GM12878 (cell line): Measurements from ENCODE around the gene COPS3. TPM values are rescaled to one million over a fixed set of nuclear protein-coding genes. Genes with fewer than 3 reads are reported as not detected.

Experiments used
- ATAC-seq: fragments of 200-7000 bp; cut with Tn5 transposase; 3 replicates; pipeline ENCODE4 v1.9.1; 2020; ENCODE audit warnings: mild to moderate bottlenecking, moderate library complexity
- BruUV-seq: library from RNA; stranded (reverse); fragments of 400-500 nt; replicated peaks from 2 replicates; lab custom pipeline; 2021; lab: Mats Ljungman, UMichigan
- CTCF ChIA-PET: fragments of 300-600 bp; sonication (Branson Sonifier 250); formaldehyde crosslinking; extraction: SDS; loops from one replicate; lab custom pipeline; 2021; ENCODE audit warnings: inconsistent platforms; lab: Yijun Ruan, JAX
- POLR2A ChIA-PET: fragments of 350-600 bp; formaldehyde crosslinking; extraction: SDS; loops from one replicate; lab custom pipeline; 2021; ENCODE audit warnings: inconsistent platforms; lab: Charles Lee
- RAD21 ChIA-PET: fragments of 300-600 bp; sonication (Branson Sonifier 250); formaldehyde crosslinking; loops from one replicate; lab custom pipeline; 2023; ENCODE audit warnings: antibody characterized with exemption; ENCODE audit not compliant: unreplicated experiment; lab: Charles Lee
- SMC1A ChIA-PET: fragments of 300-600 bp; sonication (Branson Sonifier 250); formaldehyde crosslinking; loops from one replicate; lab custom pipeline; 2023; ENCODE audit not compliant: unreplicated experiment, uncharacterized antibody; lab: Charles Lee
- DNase-seq: peaks from one replicate; pipeline ENCODE4 v3.0.0-alpha.2; 2011; ENCODE audit warnings: low read depth, low spot score
- FAIRE-seq: peaks from 3 replicates; lab custom pipeline; 2011; peaks lifted over from hg19 to GRCh38; lab: Jason Lieb, UNC
- H2AFZ ChIP-seq: 2 replicates; pipeline ENCODE4 v1.6.0; 2011; ENCODE audit warnings: low read depth, low read length, control low read depth; ENCODE audit not compliant: control insufficient read depth
- H3K27ac ChIP-seq: 2 replicates; pipeline ENCODE4 v1.5.1; 2011; ENCODE audit warnings: control low read depth; ENCODE audit not compliant: control insufficient read depth, insufficient read depth
- H3K27me3 ChIP-seq, 2 experiments: replicated peaks in 1 of 2; 2 replicates each; pipeline versions ENCODE4 v1.6.0 to v1.6.1; 2011; ENCODE audit warnings: low read length in 1 of 2; ENCODE audit not compliant: control insufficient read depth in 2 of 2, insufficient read depth in 2 of 2
- H3K36me3 ChIP-seq, 2 experiments: 2 replicates each; pipeline ENCODE4 v1.5.1; 2011; ENCODE audit warnings: low read length in 1 of 2; ENCODE audit not compliant: control insufficient read depth in 2 of 2, insufficient read depth in 2 of 2
- H3K4me1 ChIP-seq: 2 replicates; pipeline ENCODE4 v1.6.1; 2011; ENCODE audit warnings: mild to moderate bottlenecking, low read length, moderate library complexity, mixed read lengths; ENCODE audit not compliant: control insufficient read depth, insufficient read depth
- H3K4me2 ChIP-seq: 2 replicates; pipeline ENCODE4 v1.6.0; 2011; ENCODE audit warnings: control low read depth; ENCODE audit not compliant: control insufficient read depth, insufficient read depth
- H3K4me3 ChIP-seq: fragments of 200-600 bp; sonication (generic); 2 replicates; pipeline ENCODE4 v1.5.1; 2016
- H3K79me2 ChIP-seq: 2 replicates; pipeline ENCODE4 v1.6.0; 2011; ENCODE audit warnings: low read length; ENCODE audit not compliant: control insufficient read depth, insufficient read depth
- H3K9ac ChIP-seq: 2 replicates; pipeline ENCODE4 v1.8.0; 2011; ENCODE audit warnings: low read length, control low read depth, mixed read lengths; ENCODE audit not compliant: control insufficient read depth, insufficient read depth
- H3K9me3 ChIP-seq: replicated peaks from 3 replicates; pipeline ENCODE4 v1.5.1; 2011; ENCODE audit warnings: mild to moderate bottlenecking, low read length; ENCODE audit not compliant: control insufficient read depth, insufficient read depth
- H4K20me1 ChIP-seq: 2 replicates; pipeline ENCODE4 v1.6.0; 2011; ENCODE audit not compliant: control insufficient read depth, insufficient read depth
- CBX5 ChIP-seq: sonication (generic); IDR thresholded peaks from 2 replicates; pipeline ENCODE4 v1.6.1; 2016; ENCODE audit warnings: low read depth, moderate library complexity, mild to moderate bottlenecking, inconsistent platforms
- JUND ChIP-seq: IDR thresholded peaks from 2 replicates; pipeline ENCODE4 v1.6.1; 2012; ENCODE audit warnings: low read depth, mild to moderate bottlenecking, low read length, improper control_type of control experiment, moderate library complexity
- NFYA ChIP-seq: IDR thresholded peaks from 2 replicates; pipeline ENCODE4 v1.6.1; 2011; ENCODE audit warnings: low read depth, mild to moderate bottlenecking, low read length, improper control_type of control experiment, borderline replicate concordance
- NFYB ChIP-seq: IDR thresholded peaks from 2 replicates; pipeline ENCODE4 v1.6.1; 2011; ENCODE audit warnings: low read depth, mild to moderate bottlenecking, low read length, improper control_type of control experiment, moderate library complexity; ENCODE audit not compliant: insufficient read depth
- NR2C2 ChIP-seq: IDR thresholded peaks from 2 replicates; pipeline ENCODE4 v1.6.1; 2011; ENCODE audit warnings: borderline replicate concordance, low read depth; ENCODE audit not compliant: control insufficient read depth, insufficient read length
- RB1 ChIP-seq: fragments of 450-650 bp; formaldehyde crosslinking; IDR thresholded peaks from 2 replicates; pipeline ENCODE4 v1.6.1; 2017; ENCODE audit warnings: mild to moderate bottlenecking, borderline replicate concordance
- RCOR1 ChIP-seq: conservative IDR thresholded peaks from 2 replicates; pipeline ENCODE4 v1.6.1; 2012; ENCODE audit warnings: low read depth, low read length, improper control_type of control experiment
- RFX5 ChIP-seq: IDR thresholded peaks from 2 replicates; pipeline ENCODE4 v1.6.1; 2011; ENCODE audit warnings: low read depth, low read length, improper control_type of control experiment
- SP1 ChIP-seq: IDR thresholded peaks from one replicate; pipeline ENCODE4 v1.6.1; 2011; ENCODE audit warnings: low read depth, low read length
- SREBF1 ChIP-seq: IDR thresholded peaks from 2 replicates; pipeline ENCODE4 v1.6.1; 2012; ENCODE audit warnings: mild to moderate bottlenecking, low read length
- ZNF217 ChIP-seq: fragments of 450-650 bp; IDR thresholded peaks from 2 replicates; pipeline ENCODE4 v1.6.1; 2017; ENCODE audit warnings: antibody characterized with exemption, mild to moderate bottlenecking
- WGBS: methylation state at CpG from one replicate; pipeline ENCODE4 v1.1.6; 2016; ENCODE audit warnings: low lambda C conversion rate; ENCODE audit not compliant: insufficient replicate concordance, insufficient coverage; ENCODE audit errors: missing lambda C conversion rate; 5-methylcytosine and 5-hydroxymethylcytosine counted together
- in situ Hi-C: fragments of 300-500 bp; cut with MboI; formaldehyde crosslinking; loops from 9 replicates; pipeline ENCODE4 v1.14.3; 2018; ENCODE audit warnings: mixed read lengths
- intact Hi-C: fragments of 100-400 bp; cut with micrococcal nuclease; formaldehyde crosslinking; loops from one replicate; pipeline ENCODE4 v1.14.2; 2022; ENCODE audit not compliant: unreplicated experiment
- polyA plus RNA-seq, 11 experiments: library from polyadenylated mRNA; depleted of rRNA in 4 of 11; unstranded in 6 of 11; stranded (reverse) in 5 of 11; fragments of >200 nt; fragmentation: Nextera tagmentation in 4 of 11; fragmentation: Illumina TruSeq in 1 of 11; extraction: Ambion mirVana in 4 of 11; extraction: Trizol in 1 of 11; gene quantifications; 1 replicate in 1 of 11; 2 replicates in 10 of 11; pipeline versions ENCODE4 v1.2.1 to v1.2.3, GENCODE V29; 2011 to 2016; ENCODE audit warnings: inconsistent platforms in 2 of 11, missing spikeins in 2 of 11, low read depth in 1 of 11
- total RNA-seq, 4 experiments: library from RNA; depleted of rRNA in 3 of 4; stranded (reverse); fragments of >200 nt in 3 of 4; fragmentation: Illumina TruSeq in 1 of 4; extraction: Trizol in 1 of 4; gene quantifications; 2 replicates each; pipeline versions ENCODE4 v1.2.1 to v1.2.3, GENCODE V29; 2013 to 2021
- TF ChIP-seq, protein P1 (sequence below): fragments of 450-650 bp; conservative IDR thresholded peaks from 2 replicates; pipeline ENCODE4 v1.6.1; 2017; ENCODE audit warnings: mild to moderate bottlenecking, moderate library complexity
- TF ChIP-seq, protein P2 (sequence below): IDR thresholded peaks from 2 replicates; pipeline ENCODE4 v1.6.1; 2011; ENCODE audit warnings: borderline replicate concordance, low read depth, mild to moderate bottlenecking, moderate library complexity, mixed read lengths, low read length; ENCODE audit not compliant: insufficient read depth; ENCODE audit errors: extremely low read length

COPS3 gene
- total and polyA plus RNA-seq, 10 of the 15 experiments (the other 5 are each of a cell fraction or from before 2014, with no cell fraction given) = 99.7 to 187 (median 133) TPM

DNA sequence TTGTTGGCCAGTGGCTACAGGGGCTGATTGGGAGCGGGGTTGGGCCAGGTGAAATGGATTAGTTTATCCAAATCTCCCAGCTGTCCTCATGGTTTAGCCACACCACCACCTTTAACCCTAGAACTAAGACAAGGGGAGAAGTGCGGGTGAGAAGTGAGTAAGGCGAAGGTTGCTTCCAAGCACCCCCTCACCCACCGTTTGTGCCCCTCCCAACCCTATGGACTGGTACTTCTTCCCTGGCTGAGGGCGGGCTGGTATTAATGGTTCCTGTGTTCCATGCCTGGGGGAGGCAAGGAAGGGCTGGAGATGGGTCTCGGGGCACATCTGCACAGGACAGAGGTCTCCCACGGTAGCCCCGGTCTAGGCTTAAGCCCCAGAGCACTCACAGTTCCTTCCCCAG lies 47.2 kb upstream of the COPS3 start:
- ChIA-PET RAD21 (no interaction called here), POLR2A (no interaction called here), SMC1A (no interaction called here), CTCF (no interaction called here)
- Histone ChIP-seq H2AFZ (no peak overlapping the region), H3K36me3 (no peaks in the 10 kb centered on the region), H3K4me2 (no peak overlapping the region), H3K27me3 (no peaks in the 10 kb centered on the region), H3K4me1 (no peaks in the 10 kb centered on the region), H3K4me3 (no peak overlapping the region), H3K79me2 (no peaks in the 10 kb centered on the region), H4K20me1 (no peaks in the 10 kb centered on the region), H3K9ac (no peak overlapping the region), H3K9me3 (no peaks in the 10 kb centered on the region), H3K27ac (no peak overlapping the region)
- TF ChIP-seq NFYB (no peak), RFX5 (no peak), SREBF1 (no peak), NR2C2 (no peak), RCOR1 (no peak), CBX5 (no peak), ZNF217 (no peak), NFYA (no peak), RB1 (no peak), SP1 (no peak), JUND (no peak)
- TF ChIP-seq, protein P1, sequence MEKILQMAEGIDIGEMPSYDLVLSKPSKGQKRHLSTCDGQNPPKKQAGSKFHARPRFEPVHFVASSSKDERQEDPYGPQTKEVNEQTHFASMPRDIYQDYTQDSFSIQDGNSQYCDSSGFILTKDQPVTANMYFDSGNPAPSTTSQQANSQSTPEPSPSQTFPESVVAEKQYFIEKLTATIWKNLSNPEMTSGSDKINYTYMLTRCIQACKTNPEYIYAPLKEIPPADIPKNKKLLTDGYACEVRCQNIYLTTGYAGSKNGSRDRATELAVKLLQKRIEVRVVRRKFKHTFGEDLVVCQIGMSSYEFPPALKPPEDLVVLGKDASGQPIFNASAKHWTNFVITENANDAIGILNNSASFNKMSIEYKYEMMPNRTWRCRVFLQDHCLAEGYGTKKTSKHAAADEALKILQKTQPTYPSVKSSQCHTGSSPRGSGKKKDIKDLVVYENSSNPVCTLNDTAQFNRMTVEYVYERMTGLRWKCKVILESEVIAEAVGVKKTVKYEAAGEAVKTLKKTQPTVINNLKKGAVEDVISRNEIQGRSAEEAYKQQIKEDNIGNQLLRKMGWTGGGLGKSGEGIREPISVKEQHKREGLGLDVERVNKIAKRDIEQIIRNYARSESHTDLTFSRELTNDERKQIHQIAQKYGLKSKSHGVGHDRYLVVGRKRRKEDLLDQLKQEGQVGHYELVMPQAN = no peak
- TF ChIP-seq, protein P2, sequence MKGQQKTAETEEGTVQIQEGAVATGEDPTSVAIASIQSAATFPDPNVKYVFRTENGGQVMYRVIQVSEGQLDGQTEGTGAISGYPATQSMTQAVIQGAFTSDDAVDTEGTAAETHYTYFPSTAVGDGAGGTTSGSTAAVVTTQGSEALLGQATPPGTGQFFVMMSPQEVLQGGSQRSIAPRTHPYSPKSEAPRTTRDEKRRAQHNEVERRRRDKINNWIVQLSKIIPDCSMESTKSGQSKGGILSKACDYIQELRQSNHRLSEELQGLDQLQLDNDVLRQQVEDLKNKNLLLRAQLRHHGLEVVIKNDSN = no peak
- ATAC-seq (no peak), FAIRE-seq (no peak), DNase-seq (no peak)
- 83% methylated on average over 8 of the region's 8 CpGs for WGBS
- intact Hi-C loops (no loop called here), in situ Hi-C loops (no loop called here)
- BruUV-seq = no TSS peak
